Erythroblast (primary cell): Measurements from ENCODE around the gene ASGR2.

Source experiments
- GATA1 ChIP-seq: IDR thresholded peaks from 2 replicates; pipeline ENCODE4 v1.6.1; 2011; ENCODE audit warnings: low read depth, mild to moderate bottlenecking, control low read depth, low read length, moderate library complexity
- POLR2A ChIP-seq: IDR thresholded peaks from 2 replicates; pipeline ENCODE4 v1.6.1; 2011; ENCODE audit warnings: mild to moderate bottlenecking, low read length

- TF ChIP-seq POLR2A (no peak), GATA1 (no peak)
Measured at GRCh38 chr17:7114241-7114874, at the start of gene ASGR2.
